ENCODE measurements around the gene MNX1.

DNA sequence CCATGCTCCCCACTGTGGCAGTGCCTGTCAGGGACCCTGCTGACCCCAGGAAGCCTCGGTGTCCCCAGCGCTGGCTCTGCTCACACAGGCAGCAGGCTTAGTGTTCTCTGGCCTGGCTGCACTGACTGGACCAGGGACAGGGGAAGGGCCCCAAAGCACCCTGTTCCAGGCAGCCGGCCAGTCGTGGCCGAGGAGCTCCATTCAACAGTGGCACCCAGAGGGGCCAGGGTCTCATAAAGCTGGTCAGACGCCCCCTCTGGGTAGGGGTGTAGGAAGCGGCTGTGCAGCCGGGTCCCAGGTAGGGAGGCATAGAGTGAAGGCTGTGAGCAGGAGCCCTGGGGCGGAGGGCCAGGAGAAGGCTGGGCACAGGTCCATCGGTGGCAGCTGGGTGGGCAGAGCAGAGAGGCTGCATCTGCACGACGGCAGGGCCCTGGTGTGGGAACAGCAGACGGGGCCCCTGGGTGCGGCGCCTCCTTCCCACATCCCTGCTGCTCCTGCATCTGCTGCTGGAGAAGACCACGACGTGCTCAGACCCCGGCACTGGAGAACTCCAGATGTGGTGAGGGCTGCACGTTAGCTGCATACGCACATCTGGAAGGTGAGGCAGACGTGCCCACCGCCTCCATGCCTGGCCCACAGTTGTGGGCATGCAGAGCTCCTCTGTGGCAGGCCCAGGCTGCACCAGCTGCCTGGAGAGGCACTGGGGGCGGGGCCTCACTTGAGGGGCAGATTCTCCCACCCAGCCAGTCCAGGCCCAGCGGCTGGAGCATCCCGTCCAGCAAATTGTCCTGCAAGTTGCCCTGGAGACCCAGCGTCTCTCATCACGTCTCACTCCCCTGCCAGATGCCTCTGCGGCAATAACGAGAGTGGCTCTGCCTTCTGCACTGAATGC is 25.1 kb downstream of the MNX1 start:
- TF ChIP-seq, protein P1, sequence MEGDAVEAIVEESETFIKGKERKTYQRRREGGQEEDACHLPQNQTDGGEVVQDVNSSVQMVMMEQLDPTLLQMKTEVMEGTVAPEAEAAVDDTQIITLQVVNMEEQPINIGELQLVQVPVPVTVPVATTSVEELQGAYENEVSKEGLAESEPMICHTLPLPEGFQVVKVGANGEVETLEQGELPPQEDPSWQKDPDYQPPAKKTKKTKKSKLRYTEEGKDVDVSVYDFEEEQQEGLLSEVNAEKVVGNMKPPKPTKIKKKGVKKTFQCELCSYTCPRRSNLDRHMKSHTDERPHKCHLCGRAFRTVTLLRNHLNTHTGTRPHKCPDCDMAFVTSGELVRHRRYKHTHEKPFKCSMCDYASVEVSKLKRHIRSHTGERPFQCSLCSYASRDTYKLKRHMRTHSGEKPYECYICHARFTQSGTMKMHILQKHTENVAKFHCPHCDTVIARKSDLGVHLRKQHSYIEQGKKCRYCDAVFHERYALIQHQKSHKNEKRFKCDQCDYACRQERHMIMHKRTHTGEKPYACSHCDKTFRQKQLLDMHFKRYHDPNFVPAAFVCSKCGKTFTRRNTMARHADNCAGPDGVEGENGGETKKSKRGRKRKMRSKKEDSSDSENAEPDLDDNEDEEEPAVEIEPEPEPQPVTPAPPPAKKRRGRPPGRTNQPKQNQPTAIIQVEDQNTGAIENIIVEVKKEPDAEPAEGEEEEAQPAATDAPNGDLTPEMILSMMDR (IDR thresholded peaks at IDR 0.05): no peak
- TF ChIP-seq POLR2A (IDR thresholded peaks at IDR 0.05): no peak

All from sigmoid colon (tissue), 3 donors.